H1 (cell line): ENCODE results near the gene SMIM35. TPM values are rescaled to one million over a fixed set of nuclear protein-coding genes. Genes with fewer than 3 reads are reported as not detected.
A peak's percentile ranks its signal among the peaks of the same experiment; 100 is the strongest.

Experiments
- CTCF ChIA-PET: fragments of 300-600 bp; sonication (Branson Sonifier 250); formaldehyde crosslinking; loops from one replicate; lab custom pipeline; 2021; ENCODE audit not compliant: partially characterized antibody; lab: Charles Lee
- POLR2A ChIA-PET: fragments of 300-600 bp; sonication (Branson Sonifier 250); formaldehyde crosslinking; loops from one replicate; lab custom pipeline; 2021; ENCODE audit warnings: inconsistent platforms; ENCODE audit not compliant: partially characterized antibody; lab: Charles Lee
- DNase-seq, 2 experiments: peaks; one replicate each; pipeline versions ENCODE4 v3.0.0 to v3.0.0-alpha.2; 2010 to 2022; ENCODE audit warnings: low spot score in 2 of 2, low read depth in 1 of 2, mixed read lengths in 1 of 2
- FAIRE-seq: peaks from 2 replicates; lab custom pipeline; 2011; peaks lifted over from hg19 to GRCh38; lab: Jason Lieb, UNC
- H2AFZ ChIP-seq: 2 replicates; pipeline ENCODE4 v1.8.1; 2012; ENCODE audit warnings: low read length, inconsistent platforms
- H2AK5ac ChIP-seq: 2 replicates; pipeline ENCODE4 v1.6.1; 2013; ENCODE audit warnings: low read depth, low read length
- H2BK120ac ChIP-seq: replicated peaks from 2 replicates; pipeline ENCODE3; 2013; ENCODE audit warnings: low read depth, low read length, inconsistent platforms
- H2BK12ac ChIP-seq: 2 replicates; pipeline ENCODE4 v1.6.1; 2013; ENCODE audit warnings: low read depth, low read length
- H2BK15ac ChIP-seq: 2 replicates; pipeline ENCODE4 v1.6.1; 2013; ENCODE audit warnings: low read length
- H2BK20ac ChIP-seq: 2 replicates; pipeline ENCODE4 v1.6.1; 2013; ENCODE audit warnings: low read length
- H2BK5ac ChIP-seq: 2 replicates; pipeline ENCODE4 v1.6.1; 2013; ENCODE audit warnings: low read depth, low read length
- H3K14ac ChIP-seq: 2 replicates; pipeline ENCODE4 v1.6.1; 2013; ENCODE audit warnings: inconsistent platforms; ENCODE audit not compliant: insufficient read length
- H3K18ac ChIP-seq: 2 replicates; pipeline ENCODE4 v1.6.1; 2013; ENCODE audit warnings: low read length; ENCODE audit errors: extremely low read depth
- H3K23ac ChIP-seq: 2 replicates; pipeline ENCODE4 v1.6.1; 2013; ENCODE audit warnings: inconsistent platforms; ENCODE audit not compliant: insufficient read length
- H3K23me2 ChIP-seq: 2 replicates; pipeline ENCODE4 v1.6.1; 2013; ENCODE audit warnings: low read depth, low read length
- H3K27ac ChIP-seq: 2 replicates; pipeline ENCODE4 v1.6.1; 2011; ENCODE audit warnings: low read depth, low read length, inconsistent platforms
- H3K27me3 ChIP-seq, 4 experiments: replicated peaks in 1 of 4; 1 replicate in 1 of 4; 2 replicates in 3 of 4; pipeline versions ENCODE4 v1.6.1 to v1.8.1; 2011 to 2013; ENCODE audit warnings: low read length in 3 of 4, mild to moderate bottlenecking in 3 of 4, inconsistent platforms in 2 of 4, mixed read lengths in 2 of 4, moderate library complexity in 1 of 4; ENCODE audit not compliant: control insufficient read depth in 3 of 4, insufficient read depth in 3 of 4; ENCODE audit errors: extremely low read depth in 1 of 4
- H3K36me3 ChIP-seq, 4 experiments: 2 replicates each; pipeline versions ENCODE4 v1.6.1 to v1.8.1; 2011 to 2013; ENCODE audit warnings: mild to moderate bottlenecking in 4 of 4, low read length in 3 of 4, moderate library complexity in 2 of 4, control low read depth in 1 of 4, inconsistent platforms in 1 of 4; ENCODE audit not compliant: insufficient read depth in 4 of 4, control insufficient read depth in 2 of 4
- H3K4ac ChIP-seq: replicated peaks from 2 replicates; pipeline ENCODE3; 2013; ENCODE audit warnings: low read length, low read depth, mixed read lengths, inconsistent platforms; ENCODE audit not compliant: insufficient read length
- H3K4me1 ChIP-seq, 4 experiments: replicated peaks in 1 of 4; 1 replicate in 1 of 4; 2 replicates in 3 of 4; pipeline versions ENCODE4 v1.6.1 to v1.8.1; 2011 to 2013; ENCODE audit warnings: low read length in 3 of 4, inconsistent platforms in 2 of 4, mixed read lengths in 1 of 4; ENCODE audit not compliant: insufficient read depth in 4 of 4, control insufficient read depth in 3 of 4
- H3K4me2 ChIP-seq, 2 experiments: 2 replicates each; pipeline versions ENCODE4 v1.6.1 to v1.8.1; 2011 to 2013; ENCODE audit warnings: low read depth in 2 of 2, low read length in 2 of 2, control low read depth in 1 of 2, inconsistent platforms in 1 of 2, mild to moderate bottlenecking in 1 of 2; ENCODE audit not compliant: insufficient read depth in 1 of 2
- H3K4me3 ChIP-seq, 4 experiments: fragments of 200-600, 300-600 bp in 1 of 4; sonication (generic), shearing (Covaris generic), sonication (Bioruptor Twin) in 1 of 4; 2 replicates each; pipeline versions ENCODE4 v1.5.1 to v1.8.1; 2011 to 2016; ENCODE audit warnings: low read length in 4 of 4, low read depth in 3 of 4, control low read depth in 2 of 4, inconsistent platforms in 2 of 4, mild to moderate bottlenecking in 2 of 4, mixed read lengths in 1 of 4, moderate library complexity in 1 of 4; ENCODE audit not compliant: insufficient read depth in 2 of 4; ENCODE audit errors: extremely low read depth in 1 of 4
- H3K56ac ChIP-seq: replicated peaks from 2 replicates; pipeline ENCODE3; 2013; ENCODE audit warnings: low read depth, mild to moderate bottlenecking, mixed read lengths, low read length, inconsistent platforms; ENCODE audit not compliant: insufficient read length
- H3K79me1 ChIP-seq: 2 replicates; pipeline ENCODE4 v1.6.1; 2013; ENCODE audit warnings: low read depth, low read length, control low read depth
- H3K79me2 ChIP-seq, 2 experiments: 2 replicates each; pipeline versions ENCODE4 v1.6.1 to v1.8.1; 2012 to 2013; ENCODE audit warnings: low read length in 2 of 2, mild to moderate bottlenecking in 2 of 2, inconsistent platforms in 1 of 2; ENCODE audit not compliant: insufficient read depth in 2 of 2, control insufficient read depth in 1 of 2
- H3K9ac ChIP-seq, 4 experiments: replicated peaks in 1 of 4; 1 replicate in 1 of 4; 2 replicates in 3 of 4; pipeline versions ENCODE4 v1.6.1 to v1.8.1; 2011 to 2013; ENCODE audit warnings: low read depth in 3 of 4, low read length in 3 of 4, control low read depth in 2 of 4, mild to moderate bottlenecking in 2 of 4, moderate library complexity in 2 of 4, inconsistent platforms in 1 of 4; ENCODE audit errors: extremely low read depth in 1 of 4
- H3K9me3 ChIP-seq, 2 experiments: 2 replicates each; pipeline versions ENCODE4 v1.6.1 to v1.8.1; 2012 to 2013; ENCODE audit warnings: mild to moderate bottlenecking in 2 of 2, moderate library complexity in 2 of 2, control low read depth in 1 of 2, inconsistent platforms in 1 of 2, low read depth in 1 of 2, low read length in 1 of 2, mixed read lengths in 1 of 2; ENCODE audit not compliant: insufficient read depth in 2 of 2
- H4K20me1 ChIP-seq, 2 experiments: replicated peaks in 1 of 2; 2 replicates each; pipeline versions ENCODE3 to v1.8.1; 2011 to 2013; ENCODE audit warnings: inconsistent platforms in 2 of 2, low read length in 2 of 2, mild to moderate bottlenecking in 1 of 2; ENCODE audit not compliant: insufficient read depth in 2 of 2, control insufficient read depth in 1 of 2
- H4K5ac ChIP-seq: 2 replicates; pipeline ENCODE4 v1.6.1; 2013; ENCODE audit warnings: low read length, low read depth, mixed read lengths, inconsistent platforms; ENCODE audit not compliant: insufficient read length
- H4K8ac ChIP-seq: 2 replicates; pipeline ENCODE4 v1.8.0; 2013; ENCODE audit warnings: mild to moderate bottlenecking, moderate library complexity, low read length, inconsistent platforms; ENCODE audit not compliant: insufficient read depth; ENCODE audit errors: extremely low read depth
- H4K91ac ChIP-seq: replicated peaks from 2 replicates; pipeline ENCODE3; 2013; ENCODE audit warnings: low read length, mixed read lengths, inconsistent platforms; ENCODE audit not compliant: insufficient read length
- EP300 ChIP-seq, 2 experiments: IDR thresholded peaks; 1 replicate in 1 of 2; 2 replicates in 1 of 2; pipeline ENCODE4 v1.6.1; 2011 to 2012; ENCODE audit warnings: low read depth in 2 of 2, low read length in 2 of 2, mild to moderate bottlenecking in 2 of 2, borderline replicate concordance in 1 of 2, inconsistent platforms in 1 of 2, moderate library complexity in 1 of 2
- JUN ChIP-seq: IDR thresholded peaks from 2 replicates; pipeline ENCODE4 v1.6.1; 2011; ENCODE audit warnings: low read depth, mild to moderate bottlenecking, improper control_type of control experiment, low read length
- NANOG ChIP-seq: IDR thresholded peaks from 2 replicates; pipeline ENCODE4 v1.6.1; 2011; ENCODE audit warnings: low read length, low read depth, mild to moderate bottlenecking, inconsistent platforms; ENCODE audit not compliant: insufficient read depth, poor library complexity, severe bottlenecking
- RAD21 ChIP-seq, 2 experiments: IDR thresholded peaks in 1 of 2; conservative IDR thresholded peaks in 1 of 2; 2 replicates each; pipeline ENCODE4 v1.6.1; 2011; ENCODE audit warnings: low read depth in 2 of 2, low read length in 2 of 2, improper control_type of control experiment in 1 of 2, inconsistent platforms in 1 of 2, mild to moderate bottlenecking in 1 of 2, moderate library complexity in 1 of 2
- WGBS, 2 experiments: shearing (Covaris generic) in 1 of 2; methylation state at CpG; one replicate each; pipeline versions ENCODE4 v1.1.6 to v1.1.7; 2013 to 2015; ENCODE audit warnings: low lambda C conversion rate in 2 of 2, mixed read lengths in 2 of 2, inconsistent platforms in 1 of 2, low coverage in 1 of 2, missing lambda C conversion rate in 1 of 2; ENCODE audit not compliant: insufficient replicate concordance in 2 of 2, insufficient coverage in 1 of 2, insufficient read length in 1 of 2; ENCODE audit errors: extremely low coverage in 1 of 2, missing lambda C conversion rate in 1 of 2; 5-methylcytosine and 5-hydroxymethylcytosine counted together
- polyA plus RNA-seq, 7 experiments: library from polyadenylated mRNA; depleted of rRNA in 3 of 7; stranded (reverse) in 5 of 7; unstranded in 2 of 7; fragments of >200 nt in 5 of 7; fragments of 200-250 nt in 2 of 7; gene quantifications; 1 replicate in 5 of 7; 2 replicates in 1 of 7; 4 replicates in 1 of 7; pipeline versions ENCODE4 v1.2.1 to v1.2.3, GENCODE V29; 2011 to 2013; ENCODE audit warnings: missing spikeins in 2 of 7, mixed read lengths in 2 of 7
- total RNA-seq: library from RNA; stranded (reverse); fragmentation: NEBNext Ultra II Directional; extraction: Animal tissue kit (Norgen Biotek cat#: 25700); gene quantifications from 2 replicates; pipeline ENCODE4 v1.2.1, GENCODE V29; 2021

Gene SMIM35
- total and polyA plus RNA-seq, 2 of the 8 experiments (the other 6 are each of a cell fraction or from before 2014, with no cell fraction given): not detected

DNA sequence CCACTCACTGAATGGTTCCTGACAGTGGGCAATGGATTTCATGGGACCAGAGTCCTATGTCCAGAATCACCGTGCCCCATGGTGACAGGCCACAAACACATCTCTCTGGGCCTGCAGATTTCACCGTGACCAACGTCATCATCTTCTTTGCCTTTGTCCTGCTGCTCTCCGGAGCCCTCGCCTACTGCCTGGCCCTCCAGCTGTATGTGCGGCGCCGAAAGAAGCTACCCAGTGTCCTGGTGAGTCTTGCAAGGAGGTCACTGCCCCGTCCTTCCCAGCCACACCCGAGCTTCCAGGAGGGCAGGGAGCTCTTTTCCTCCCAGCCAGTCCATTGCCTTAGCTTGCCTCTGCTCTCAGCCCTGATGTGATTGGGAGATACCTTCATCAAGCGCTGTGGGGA lies 91.3 kb downstream of the SMIM35 start:
- Histone ChIP-seq H2BK120ac (no peak overlapping the region), H3K79me2 (no peaks in the 10 kb centered on the region), H3K36me3 (no peaks in the 10 kb centered on the region), H2BK20ac (no peak overlapping the region), H4K20me1 (no peaks in the 10 kb centered on the region), H3K9me3 (no peaks in the 10 kb centered on the region), H4K8ac (peak overlapping the region; percentile 9; the same call in 1 of the 2 replicates), H3K4me3 (no peak overlapping the region), H3K4ac (no peak overlapping the region), H2AK5ac (no peak overlapping the region), H2AFZ (no peak overlapping the region), H3K4me2 (no peak overlapping the region), H2BK15ac (no peak overlapping the region), H4K91ac (no peak overlapping the region), H3K9ac (no peak overlapping the region), H4K5ac (no peak overlapping the region), H3K27me3 (no peaks in the 10 kb centered on the region), H3K56ac (no peak overlapping the region), H2BK12ac (no peak overlapping the region), H3K23ac (no peak overlapping the region), H3K14ac (no peak overlapping the region), H3K18ac (no peak overlapping the region), H3K79me1 (no peaks in the 10 kb centered on the region), H3K4me1 (peaks cover 0 to 6% (median 3%) of the 10 kb centered on the region in 4 experiments; a peak in 4 of 7 replicates), H3K27ac (no peak overlapping the region), H3K23me2 (no peaks in the 10 kb centered on the region), H2BK5ac (no peak overlapping the region)
- DNase-seq: no peak
- 93% methylated on average over 11 of the region's 11 CpGs; no CpG with 5 or more reads in 1 of the 2 experiments for WGBS, 2 experiments
- POLR2A ChIA-PET: no interaction called here
- CTCF ChIA-PET: interaction anchor here (1.1 to 1.8 kb wide), 2 partner anchors 12 to 152 kb away, joined by 5 to 7 read pairs; no protein-coding TSS in a partner anchor
- no peak for FAIRE-seq
- TF ChIP-seq EP300 (IDR thresholded peaks at IDR 0.05; ENCODE audit: borderline replicate concordance in 1 of 2, low read depth in 2 of 2, low read length in 2 of 2) (no peak), RAD21 (IDR thresholded peaks at IDR 0.05 in 1 of 2, conservative IDR thresholded peaks at IDR 0.05 in 1 of 2; ENCODE audit: low read depth in 2 of 2, low read length in 2 of 2) (no peak), NANOG (no peak), JUN (no peak)
